Right kidney (tissue), 1 donor: Measurements from ENCODE around the gene KNDC1.
A peak's percentile ranks its signal among the peaks of the same experiment; 100 is the strongest.

ENCODE experiments used
- DNase-seq: peaks from one replicate; pipeline ENCODE4 v3.0.0-alpha.2; 2016

Gene KNDC1

DNA sequence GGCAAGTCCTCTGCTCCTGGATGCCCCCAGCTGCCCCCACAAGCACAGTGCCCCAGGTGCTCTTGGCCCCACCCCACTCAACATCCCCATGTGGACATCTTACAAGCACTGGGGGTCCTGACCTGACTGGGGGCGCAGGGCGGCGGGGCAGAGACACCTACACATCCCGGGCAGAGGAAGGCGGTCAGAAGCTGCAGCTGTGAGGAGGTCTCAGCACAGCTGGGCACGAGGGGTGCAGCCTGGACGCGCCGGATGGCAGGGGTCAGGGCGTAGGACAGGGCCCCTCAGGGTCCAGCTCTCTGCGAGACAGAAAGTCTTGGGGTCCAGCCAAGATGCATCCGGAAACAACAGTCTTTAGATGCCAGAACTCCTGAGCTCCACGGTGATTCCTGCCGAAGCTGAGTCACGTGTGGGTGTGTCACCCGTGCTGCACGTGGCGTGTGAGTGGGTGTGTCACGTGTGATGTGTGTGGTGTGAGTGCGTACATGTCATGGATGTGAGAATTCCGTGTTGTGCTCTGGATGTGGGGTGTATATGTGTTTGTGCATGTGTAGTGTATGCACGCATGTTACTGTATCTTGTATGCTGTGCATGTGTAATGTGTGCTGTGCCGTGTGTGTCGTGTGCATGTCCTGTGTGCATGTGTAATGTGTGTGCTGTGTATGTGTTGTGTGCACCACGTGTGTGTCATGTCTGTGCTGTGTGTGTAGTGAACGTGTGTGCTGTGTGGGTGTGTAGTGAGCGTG, 82.8 kb downstream of the KNDC1 start:
- DNase-seq = no peak

DNA sequence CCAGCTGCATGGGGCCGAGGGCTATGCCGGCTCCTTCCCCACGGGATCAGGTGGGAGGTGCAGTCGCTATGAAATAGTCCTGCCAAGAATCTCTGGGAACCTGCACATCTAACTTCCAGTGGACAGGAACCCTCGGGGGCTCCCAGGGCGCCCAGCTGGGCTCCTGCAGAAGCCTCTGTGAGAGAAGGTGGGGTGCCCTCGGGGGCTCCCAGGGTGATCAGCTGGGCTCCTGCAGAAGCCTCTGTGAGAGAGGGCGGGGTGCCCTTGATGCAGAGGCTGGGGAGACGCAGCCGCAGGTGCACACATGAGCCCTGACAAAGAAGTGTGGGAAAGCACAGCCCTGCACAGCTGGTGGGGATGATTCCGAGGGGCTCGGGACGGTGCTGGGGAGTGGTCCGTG, 83.6 kb downstream of the KNDC1 start:
- DNase-seq = no peak

DNA sequence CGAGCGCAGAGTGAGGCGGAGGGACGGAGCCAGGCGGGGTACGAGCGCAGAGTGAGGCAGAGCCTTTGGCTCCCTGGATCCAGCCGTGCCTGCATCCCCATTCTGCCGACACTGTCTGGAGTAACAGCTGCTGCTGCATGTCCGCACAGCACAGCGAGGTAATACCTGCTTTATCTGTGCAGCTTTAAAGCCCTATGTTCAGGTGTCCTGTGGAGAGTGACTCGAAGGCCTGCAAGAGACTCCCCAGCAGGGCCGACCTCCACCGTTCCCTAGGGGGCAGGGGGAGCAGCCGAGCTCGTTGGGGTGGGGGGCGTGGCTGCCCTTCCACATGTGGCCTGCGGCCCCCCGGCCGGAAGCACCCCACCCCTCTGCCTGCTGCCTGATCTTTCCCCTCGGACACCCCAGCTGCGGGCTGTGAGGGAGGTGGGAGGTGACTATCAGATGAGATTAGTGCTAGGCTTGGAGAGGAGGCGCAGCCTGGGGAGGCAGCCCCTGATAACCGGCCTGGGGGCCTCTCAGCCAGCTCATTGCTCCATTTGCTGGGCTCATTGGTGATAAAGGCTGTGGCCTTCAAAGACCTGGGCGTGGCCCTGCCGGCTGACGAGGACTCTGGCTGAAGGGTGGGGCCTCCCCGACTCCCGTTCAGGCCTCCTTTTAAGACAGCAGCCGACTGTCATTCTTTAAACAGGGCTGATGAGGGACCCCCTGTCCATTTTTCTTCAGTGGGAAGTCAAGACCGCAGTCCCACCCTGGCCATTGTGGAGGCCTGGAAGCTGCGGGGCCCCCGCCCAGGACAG, 85.6 kb downstream of the KNDC1 start:
- DNase-seq = no peak

DNA sequence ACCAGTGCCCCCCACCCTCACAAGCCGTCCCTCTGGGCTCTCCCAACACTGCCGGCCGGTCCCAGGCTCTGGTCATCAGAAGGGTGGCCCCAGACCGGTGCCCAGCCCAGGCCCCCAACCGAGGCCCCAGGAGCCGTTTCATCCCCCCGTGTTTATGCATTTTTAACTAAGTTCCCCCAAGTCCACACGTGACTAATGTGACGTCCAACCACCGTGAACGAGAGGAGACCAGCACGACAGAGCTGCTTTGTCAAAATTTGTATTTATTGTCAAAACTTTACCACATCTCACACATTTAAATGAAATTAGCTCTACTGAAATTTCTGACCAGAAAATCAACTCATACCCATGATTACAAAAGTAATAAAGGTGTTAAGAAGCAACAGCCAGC, 86.2 kb downstream of the KNDC1 start:
- no peak for DNase-seq

DNA sequence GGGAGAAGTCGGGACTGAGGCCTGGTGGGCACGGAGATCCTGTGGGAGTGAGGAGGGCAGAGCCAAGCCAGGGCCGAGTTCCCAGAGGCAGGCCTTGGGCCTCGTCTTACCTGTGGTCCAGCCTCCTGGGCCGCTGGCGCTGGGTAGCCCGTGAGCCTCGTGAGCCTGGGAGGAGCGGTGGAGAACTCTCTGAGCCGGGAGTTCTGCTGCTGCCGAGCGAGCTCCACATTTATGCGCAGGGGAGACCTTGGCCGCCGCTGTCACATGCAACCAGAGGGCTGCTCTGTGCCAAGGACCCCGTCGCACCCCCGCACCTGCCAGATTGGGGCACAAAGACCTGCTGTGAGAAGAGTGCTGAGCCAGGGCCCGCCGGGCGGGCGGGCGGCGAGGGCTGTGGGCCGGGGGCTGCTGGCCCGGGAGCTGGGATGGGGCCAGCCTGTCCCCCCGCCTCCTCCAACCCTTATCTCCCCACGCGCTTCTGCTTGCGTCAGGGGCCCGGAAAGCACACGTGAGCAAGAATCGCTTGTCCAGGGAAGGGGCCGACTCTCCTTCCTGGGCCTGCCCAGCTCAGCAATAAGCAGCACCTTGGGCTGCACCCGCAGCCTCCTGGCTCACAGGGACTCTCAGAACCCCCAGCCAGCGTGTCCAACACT, 87.8 kb downstream of the KNDC1 start:
- no peak for DNase-seq

DNA sequence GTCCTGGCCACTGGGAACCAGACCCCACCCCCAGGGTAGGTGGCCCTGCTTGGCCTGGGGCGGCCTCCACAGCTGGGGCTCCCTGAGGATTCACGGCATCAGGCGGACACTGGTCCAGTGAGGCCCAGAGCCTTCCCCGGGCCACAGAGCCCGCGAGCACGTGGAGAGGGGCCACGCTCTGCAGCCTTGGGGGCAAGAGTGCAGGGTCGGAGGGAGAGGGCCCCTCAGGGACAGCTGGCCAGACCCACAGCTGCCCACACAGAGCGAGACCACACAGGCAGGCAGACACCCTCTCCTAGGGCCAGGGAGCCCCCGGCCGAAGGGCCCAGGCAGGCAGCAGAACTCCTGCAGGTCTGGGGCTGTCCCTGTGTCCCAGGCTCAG, 88.3 kb downstream of the KNDC1 start:
- DNase-seq = no peak

DNA sequence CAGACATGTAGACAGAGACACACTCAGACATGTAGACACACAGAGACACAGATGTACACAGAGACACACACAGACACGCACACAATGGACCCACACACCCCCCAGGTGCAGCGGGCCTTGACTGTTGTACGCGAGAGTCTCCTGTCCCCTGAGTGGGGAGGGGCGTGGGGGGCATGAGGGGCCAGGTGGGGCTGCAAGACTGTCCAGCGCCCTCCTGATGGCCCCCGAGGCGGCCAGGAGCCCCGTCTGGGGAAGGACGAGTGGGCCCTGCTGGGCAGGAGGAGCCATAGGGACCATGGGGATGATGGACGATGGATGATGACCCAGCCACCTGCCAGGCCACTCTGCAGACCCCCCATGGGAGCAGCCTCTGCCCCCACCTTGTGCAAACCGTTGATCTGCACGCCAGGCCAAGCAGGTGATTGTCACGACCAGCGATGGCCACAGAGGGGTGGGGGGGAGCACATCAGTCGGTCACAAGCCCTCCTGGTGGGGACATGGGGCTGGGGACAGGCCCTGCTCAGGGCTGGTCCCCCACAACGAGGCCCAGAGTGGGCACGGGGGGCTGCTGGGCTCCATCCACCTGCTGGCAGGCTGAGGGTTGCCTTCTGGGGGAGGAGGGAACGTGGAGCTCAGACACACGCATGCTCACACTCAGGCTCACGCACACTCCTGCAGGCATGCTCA, 89.2 kb downstream of the KNDC1 start:
- DNase-seq = no peak

DNA sequence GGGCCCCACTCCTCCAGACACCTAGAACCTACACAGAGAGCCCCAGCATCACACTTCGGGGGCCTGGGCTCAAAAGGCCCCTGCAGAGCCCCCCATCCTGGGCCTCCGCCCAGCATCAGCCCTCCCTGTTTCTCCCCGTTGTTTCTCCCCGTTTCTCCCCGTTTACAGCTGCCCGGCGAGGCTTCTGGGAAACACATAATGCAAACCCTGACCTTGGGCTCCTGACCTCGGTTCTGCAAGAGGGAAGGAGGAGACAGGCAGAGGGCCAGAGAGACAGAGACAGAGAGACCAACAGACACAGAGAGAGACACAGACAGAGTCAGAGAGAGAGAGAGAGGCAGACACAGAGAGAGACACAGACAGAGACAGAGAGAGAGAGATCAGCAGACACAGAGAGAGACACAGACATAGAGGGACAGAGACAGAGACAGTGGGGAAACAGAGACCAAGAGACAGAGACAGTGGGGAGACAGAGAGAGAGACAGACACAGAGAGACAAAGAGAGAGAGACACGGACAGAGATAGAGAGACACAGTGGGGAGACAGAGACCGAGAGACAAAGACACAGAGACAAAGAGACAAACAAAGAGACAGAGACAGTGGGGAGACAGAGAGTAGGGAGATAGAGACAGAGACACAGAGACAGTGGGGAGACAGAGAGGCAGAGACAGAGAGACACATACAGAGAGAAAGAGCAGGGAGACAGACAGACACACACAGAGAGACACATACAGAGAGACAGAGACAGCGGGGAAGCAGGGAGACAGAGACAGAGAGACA, 90.1 kb downstream of the KNDC1 start:
- no peak for DNase-seq

DNA sequence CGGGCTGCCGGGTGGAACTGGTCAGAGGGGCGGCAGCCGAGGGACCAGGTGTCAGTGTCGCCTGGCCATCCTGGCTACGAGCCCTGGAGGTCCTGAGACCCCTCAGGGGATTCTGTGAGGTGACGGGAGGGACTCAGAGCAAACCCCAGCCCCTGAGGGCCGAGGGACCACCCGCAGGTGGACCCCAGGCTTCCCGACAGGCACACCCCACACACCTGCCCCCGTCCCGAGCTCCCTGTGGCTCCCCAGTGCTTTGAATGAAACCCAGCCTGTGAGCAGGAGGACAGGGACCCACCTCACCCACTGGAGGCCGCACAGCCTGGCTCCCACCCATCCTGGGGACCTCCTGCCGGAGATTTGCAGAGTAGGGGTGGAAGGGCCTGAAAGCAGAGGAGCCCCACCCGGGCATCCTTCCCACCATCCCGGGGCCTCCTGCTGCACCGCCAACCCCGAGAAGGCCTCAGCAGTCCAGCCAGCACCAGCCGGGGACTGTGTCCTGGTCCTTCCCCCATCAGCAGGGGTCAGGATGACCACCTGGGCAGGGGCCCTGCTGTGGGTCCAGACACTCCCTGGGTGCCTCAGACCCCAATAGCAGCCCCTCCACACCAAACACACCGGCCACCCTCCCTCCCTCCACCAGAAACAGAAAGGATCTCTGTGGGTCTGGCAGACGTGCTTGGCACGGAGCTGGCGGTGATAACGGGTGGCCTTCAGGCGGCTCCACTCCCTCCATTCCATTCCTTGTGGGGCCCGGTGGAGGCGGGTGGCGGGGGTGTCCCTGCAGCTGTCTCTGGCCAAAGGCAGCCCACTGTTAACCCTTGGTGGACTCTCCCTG, 91.6 kb downstream of the KNDC1 start:
- no peak for DNase-seq

DNA sequence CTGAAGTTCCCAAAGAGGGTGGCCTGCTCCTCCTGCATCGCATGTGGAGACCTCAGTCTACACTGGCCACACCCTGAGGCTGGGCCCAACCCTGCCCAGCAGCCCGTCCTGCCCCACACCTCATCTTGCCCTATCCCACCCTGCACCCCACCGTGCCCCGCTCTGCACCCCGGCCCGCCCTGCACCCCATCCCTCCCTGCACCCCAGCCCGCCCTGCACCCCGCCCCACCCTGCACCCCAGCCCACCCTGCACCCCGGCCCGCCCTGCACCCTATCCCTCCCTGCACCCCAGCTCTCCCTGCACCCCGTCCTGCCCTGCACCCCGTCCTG, 92.2 kb downstream of the KNDC1 start:
- no peak for DNase-seq

DNA sequence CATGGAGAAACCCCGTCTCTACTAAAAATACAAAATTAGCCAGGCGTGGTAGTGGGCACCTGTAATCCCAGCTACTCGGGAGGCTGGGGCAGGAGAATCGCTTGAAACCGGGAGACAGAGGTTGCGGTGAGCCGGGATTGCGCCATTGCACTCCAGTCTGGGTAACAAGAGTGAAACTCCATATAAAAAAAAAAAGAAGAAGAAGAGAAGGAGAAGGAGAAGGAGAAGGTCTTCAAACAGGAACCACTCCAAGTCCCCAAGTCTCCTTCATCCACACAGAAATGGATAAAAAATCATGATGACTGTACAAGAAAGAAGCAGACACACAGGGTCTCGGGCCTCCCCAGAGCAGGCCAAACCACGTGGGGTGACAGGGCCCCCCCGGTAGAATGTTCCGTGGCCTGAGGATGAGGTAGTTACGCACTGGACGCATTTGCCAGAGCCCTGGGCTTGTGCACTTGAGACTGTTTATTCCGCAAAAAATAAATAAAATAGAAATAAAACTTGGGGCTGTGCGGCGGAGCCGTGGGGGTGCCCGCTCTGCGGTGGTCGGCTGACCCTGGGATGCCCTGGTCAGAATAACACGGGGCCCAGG, 93.4 kb downstream of the KNDC1 start:
- DNase-seq = no peak

DNA sequence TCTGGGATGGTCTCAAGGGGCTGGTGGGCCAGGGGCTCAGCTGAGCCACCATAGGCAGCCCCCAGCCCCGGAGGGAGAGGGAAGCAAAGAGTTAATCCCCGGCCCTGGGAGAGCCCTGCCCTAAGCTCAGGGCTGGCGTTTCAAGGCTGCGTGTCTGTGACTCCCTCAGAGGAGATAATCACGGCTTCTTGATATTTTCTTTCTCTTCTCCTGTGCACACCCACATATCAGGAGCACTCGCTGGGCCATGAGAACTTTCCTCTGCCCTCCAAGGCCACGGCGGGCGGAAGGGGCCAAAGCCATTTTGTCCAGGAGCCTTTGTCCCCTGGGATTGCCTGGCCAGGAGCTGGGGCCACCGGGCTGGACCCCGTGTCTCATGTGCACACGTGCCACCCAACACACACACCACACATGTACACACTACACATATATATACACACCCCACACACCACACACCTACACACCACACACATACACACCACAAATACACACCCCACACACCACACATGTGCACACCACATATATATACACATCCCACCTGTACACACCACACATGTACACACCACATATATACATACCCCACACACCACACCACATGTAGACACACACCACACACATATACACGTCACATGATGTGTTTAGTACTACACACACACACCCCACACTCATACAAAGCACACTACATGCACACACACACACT, 94.6 kb downstream of the KNDC1 start:
- DNase-seq = no peak

DNA sequence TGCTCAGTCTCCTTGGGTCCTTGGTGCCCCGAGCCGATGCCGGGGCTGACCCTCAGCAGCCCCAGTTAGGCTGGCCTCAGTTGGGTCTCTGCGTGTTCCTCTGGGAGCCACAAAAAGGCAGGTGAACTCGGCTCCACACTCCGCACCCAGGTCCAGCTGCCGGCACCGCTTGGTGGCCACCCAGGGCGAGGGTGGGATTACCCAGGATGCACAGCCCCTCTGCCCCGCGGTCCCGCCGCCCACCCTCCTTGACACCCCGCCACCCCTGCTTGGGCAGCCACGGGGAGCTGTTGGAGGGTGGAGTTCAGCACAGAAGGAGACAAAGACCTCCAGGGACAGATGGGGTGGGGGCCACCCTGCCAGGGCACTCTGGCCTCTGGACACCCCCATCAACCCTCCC, 95.3 kb downstream of the KNDC1 start:
- DNase-seq = no peak

DNA sequence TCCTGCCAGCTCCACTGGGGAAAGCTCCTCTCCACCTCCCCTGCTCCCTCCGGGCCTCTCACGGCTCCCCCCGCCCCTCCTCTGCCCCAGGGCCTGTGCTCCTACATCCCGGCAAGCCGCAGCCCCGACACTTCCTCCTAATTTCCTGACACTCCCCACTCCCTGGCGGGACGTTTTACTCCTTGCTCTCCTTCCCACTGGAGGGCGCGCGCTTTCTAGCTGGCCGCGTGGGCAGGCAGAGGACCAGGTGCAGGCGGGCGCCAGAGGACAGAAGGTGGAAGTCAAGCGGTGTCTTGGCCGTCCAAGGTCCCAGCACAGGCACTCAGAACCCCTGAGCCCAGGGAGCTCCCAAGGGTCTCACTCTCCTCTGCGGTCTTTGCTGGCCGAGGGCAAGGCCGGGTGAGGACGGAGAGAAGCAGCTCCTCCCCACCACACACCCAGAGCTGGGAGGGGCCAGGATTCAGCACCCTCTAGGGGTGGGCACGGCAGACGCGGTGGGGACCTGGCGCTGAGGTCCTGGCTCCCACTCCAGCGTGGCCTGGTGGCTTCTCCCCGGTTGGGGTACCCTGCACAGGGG, 97.6 kb downstream of the KNDC1 start:
- DNase-seq = peak; percentile 54

DNA sequence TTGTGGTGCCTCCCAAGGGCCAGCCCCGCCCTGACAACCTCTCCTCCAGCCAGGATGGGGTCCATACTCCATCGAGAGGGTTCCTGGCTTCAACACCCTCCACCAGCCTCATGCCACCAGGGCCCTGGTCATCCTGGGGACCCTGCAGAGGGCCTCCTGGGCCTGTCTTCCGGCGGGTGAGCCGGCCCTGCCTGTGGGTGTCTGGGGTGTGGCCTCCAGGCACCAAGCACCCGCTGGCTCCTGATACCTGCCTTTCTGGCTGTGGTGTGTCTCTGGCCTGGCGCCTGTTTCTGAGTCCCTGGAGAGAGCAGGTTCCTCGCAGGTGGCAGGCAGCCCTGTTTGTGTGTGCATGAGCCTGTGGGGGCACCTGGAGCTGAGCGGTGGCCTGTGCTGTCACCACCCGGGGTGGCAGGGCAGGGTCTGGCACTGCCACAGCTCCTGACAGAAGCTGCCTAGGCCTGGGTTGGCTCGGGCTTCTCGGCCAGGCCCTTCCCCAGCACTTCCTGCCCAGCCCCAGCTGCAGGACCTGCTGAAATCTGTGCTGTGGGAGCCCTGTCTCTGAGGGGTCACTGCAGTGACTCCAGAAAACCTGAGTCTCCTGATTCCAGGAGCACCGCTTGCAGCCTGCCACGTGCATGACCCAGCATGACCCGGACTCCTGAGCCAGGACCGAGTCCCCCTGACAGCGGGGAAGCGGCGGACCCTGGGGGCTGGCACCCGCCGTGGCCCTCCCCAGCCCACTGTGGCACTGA, 98.2 kb downstream of the KNDC1 start:
- no peak for DNase-seq

DNA sequence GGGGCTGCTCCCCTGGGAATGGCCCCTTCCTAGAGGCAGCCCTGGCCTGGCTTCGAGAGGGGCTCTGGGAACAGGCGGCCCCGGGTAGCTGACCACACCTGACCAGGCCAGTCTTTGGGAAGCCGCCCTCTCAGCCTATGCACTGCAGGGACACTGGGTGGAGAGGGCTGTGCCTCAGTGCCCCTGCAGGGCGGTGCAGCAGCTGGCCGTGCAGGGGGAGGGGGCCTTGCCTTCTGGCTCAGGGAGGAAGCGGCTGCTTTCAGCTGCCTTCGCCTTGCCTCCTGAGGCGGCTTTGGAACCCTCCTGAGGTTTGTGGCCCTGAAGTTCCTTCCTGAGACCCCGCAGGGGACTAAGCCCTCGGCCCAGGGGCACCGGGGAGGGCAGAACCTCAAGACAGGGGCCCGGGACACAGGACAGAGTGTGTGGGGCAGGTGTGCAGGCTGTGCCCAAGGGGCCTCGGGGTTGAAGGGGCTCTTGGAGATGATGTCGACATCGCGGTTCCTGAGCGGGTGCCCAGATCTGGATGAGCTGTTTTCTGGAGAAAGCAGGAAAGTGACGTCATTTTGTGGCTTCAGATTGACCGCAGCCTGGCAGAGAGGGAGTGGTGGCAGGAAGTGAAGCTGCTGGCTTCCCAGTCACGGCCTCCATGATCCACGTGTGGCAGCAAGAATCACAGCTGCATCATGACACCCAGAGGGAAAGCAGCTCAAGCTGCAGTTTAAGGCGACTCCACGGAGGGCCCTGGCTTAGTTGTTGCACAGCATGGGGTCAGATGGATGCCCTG, 99.0 kb downstream of the KNDC1 start:
- DNase-seq = no peak

DNA sequence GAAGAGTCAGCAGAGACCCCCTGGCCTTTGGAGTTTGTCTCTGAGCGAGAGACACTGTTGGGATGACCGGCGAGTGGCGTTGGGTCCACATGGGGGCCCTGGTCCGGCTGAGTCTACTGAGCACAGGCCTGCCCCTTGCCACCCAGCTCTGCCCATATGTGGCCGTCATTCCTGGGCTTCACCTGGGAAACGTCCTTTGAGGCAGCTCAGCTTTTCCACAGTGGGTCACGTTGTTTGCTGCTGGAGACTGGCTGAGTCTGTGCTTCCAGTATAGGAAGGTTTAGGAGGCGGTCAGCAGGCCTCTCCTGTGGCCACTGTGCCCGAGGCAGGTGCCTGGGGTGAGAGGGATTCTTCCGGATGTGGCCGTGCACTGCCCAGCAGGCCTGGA, 99.6 kb downstream of the KNDC1 start:
- DNase-seq = no peak
